GM18499 (cell line): ENCODE measurements around the gene PRKG2.

Source experiments
- ATAC-seq: cut with Tn5 transposase; IDR thresholded peaks from one replicate; pipeline ENCODE4 v1.9.1; 2021; ENCODE audit warnings: moderate number of reproducible peaks; ENCODE audit not compliant: insufficient read depth, unreplicated experiment

Gene PRKG2

DNA sequence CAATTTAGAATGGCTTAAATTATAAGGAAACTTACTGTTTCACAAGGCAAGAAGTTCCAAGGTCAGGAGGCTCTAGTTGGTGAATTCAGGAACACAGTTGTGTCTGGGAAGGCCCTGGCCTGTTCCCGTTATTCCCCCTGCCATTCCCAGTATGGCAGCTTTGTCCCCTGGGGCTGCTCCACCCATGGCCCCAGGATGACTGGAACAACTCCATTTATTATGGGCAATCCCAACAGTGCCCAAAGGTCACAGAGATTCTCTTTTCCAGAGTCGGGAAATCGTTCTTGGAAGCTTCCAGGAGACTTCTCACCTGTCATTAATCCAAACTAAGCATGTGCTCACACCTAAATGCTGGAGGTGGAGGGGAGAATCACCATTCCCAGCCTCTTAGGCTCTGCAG is 2.8 kb upstream of the PRKG2 start:
- ATAC-seq: no peak

DNA sequence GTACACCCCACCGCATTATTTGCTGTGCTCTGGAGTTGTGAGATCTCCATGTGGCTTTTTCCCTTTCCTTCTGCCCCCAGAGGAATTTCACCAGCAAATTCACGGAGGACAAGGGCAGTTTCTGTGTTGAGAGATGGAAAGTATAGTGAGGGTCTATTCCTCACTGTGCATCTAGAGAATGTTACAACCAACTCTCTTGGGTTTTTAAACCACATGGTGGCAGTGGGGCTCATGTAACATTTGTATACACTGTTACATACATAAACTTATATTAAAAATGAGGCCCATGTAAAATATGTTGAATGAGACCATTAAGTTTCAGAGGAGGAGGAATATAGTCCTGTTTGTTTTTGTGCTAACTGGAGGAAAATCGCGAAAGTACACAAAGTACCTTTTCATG is 909 bp upstream of the PRKG2 start:
- no peak for ATAC-seq

- ATAC-seq: no peak
Measured at GRCh38 chr4:81214144-81214880, 710 bp downstream of the PRKG2 start.

GRCh38 chr4:81213671-81214070 is 1.4 kb downstream of the PRKG2 start:
- ATAC-seq: no peak

- no peak for ATAC-seq
Measured at GRCh38 chr4:81211956-81212355, 3.1 kb downstream of the PRKG2 start.

- no peak for ATAC-seq
Measured at GRCh38 chr4:81207828-81208227, 7.2 kb downstream of the PRKG2 start.

- no peak for ATAC-seq
Measured at GRCh38 chr4:81205302-81205701, 9.7 kb downstream of the PRKG2 start.

DNA sequence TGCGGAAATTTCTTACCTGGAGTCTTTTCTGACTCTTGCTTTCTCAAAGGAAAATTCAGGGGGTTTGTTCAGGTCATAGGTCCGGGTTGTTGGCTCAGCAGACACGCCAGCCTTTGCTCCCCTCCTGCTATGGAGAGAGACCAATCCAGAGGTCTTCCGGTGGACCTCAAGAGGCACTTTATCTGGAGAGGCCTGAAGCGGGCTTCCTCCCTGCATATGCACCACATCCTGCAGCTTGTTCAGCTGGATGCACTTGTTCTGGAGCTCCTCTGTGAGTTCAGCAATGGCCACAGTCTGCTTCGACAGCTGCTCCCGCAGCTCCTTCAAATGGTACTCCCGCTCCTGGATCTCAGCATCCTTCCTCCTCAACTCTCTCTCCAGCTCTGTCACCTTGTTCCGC is 10.5 kb downstream of the PRKG2 start:
- ATAC-seq: no peak

DNA sequence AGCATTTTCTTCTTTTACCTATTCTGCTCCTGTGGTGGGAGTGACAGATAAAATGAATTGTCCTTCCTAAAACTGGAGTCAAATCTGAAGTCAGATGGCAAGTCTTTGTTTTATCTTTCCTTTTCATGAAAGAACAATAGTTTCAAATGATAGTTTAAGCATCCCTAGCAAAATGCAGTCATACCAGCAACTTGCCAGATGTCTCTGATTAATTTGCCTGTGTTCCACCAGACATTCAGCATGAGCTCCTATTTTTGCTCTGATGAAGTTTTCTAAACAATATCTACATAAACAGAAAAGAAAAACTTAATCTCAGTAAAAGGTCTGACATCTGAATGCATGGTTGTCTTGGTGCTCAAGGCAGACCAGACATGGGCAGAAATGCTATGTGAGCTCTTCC is 15.2 kb downstream of the PRKG2 start:
- no peak for ATAC-seq

DNA sequence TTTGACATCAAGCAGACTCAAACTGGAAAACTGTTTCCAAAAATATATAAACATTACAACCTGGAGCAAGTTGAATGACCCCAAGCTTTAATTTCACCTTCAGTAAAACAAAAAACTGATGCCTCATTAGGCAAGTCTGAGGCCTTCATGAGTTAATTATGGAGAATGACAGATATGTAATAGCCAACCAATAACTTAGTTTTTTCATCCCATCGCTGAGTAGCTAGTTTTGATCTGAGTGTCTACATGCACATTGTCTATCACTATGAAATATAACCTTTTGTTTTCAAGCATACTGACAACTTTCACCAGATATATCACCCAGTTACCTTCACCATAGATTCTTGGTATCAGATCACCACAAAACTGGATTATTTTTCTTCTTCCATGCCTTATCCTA is 16.4 kb downstream of the PRKG2 start:
- no peak for ATAC-seq

DNA sequence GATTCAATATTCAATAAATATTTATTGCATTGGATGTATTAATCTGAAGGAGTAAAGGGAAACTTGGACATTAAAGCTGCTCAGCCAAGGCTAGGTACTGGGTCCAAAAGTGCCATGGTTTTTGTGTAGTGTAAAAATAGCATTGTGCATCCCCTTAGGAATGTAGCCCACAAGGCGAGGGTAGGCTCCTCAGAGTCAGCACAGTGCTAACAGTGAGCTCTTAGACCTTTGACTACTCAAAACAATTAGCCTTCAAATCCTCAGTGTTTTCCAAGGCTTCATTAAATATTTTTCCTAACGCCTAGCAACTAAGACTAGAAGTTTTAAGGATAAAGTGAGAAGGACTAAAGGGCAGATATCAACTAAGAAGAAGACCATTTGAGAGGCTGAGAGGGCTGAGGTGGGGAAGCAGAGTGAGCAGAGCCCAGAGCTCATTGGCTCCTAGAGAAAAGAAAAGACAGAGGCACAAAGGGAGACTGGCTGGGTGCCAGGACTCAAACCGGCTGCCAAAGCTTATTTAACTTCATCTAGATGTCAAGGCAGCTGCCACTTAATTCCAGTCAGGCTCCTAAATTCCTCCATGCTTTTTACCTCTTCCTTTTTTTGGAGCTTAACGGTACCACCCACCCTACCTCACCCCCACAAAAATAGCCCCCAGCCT is 17.0 kb downstream of the PRKG2 start:
- ATAC-seq: no peak

GRCh38 chr4:81196126-81196650 is 18.8 kb downstream of the PRKG2 start:
- no peak for ATAC-seq

DNA sequence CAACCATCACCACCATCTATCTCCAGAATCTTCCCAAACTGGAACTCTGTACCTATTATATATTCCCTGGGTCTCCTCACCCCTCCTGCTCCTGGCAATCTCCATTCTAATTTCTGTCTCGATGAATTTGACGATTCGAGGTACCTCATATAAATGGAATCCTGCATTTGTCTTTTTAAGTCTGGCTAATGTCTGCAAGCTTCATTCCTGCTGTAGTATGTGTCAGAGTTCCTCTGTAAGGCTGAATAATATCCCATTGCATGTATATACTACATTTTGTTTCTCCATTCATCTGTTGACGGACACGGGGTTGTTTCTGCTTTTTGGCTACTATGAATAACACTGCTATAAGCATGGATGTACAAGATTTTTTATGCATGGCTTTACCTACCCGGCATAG is 19.5 kb downstream of the PRKG2 start:
- ATAC-seq: no peak

DNA sequence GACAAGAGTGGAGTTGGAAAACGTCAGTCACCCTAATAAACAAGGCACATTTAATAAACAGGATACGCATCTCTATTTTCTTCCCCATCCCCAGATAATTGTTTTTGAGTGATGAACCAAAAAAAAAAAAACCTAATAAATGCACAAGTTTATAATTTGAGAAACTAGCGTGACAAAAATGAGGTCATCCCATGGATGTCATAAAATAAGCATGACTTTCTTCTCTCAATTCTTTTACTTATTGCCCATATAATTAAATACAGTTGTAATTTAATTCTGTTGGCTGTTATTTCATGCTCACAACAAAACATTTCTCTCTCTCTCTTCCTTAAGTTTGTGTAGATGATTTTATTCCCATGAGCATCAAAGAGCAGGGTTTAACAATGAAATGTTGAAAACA is 20.7 kb downstream of the PRKG2 start:
- no peak for ATAC-seq

GRCh38 chr4:81180916-81181315 is 34.1 kb downstream of the PRKG2 start:
- no peak for ATAC-seq

DNA sequence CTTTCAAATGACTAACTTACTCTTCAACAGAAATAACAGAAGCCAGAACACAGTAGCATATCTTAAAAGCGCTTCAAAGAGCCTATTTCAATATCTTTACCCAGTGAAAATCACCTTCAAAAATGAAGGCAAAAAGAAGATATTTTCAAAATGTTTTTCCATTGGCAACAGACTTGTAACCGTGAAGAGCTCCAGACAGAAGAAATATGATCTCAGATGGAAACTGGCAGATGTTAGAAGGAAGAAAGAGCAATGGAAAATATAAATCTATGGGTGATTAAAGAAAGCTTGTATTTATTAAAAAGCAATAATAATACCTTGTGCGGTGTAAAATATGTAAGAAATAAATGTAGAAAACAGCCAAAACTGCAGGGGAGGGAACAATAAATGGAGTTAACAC is 35.7 kb downstream of the PRKG2 start:
- no peak for ATAC-seq

DNA sequence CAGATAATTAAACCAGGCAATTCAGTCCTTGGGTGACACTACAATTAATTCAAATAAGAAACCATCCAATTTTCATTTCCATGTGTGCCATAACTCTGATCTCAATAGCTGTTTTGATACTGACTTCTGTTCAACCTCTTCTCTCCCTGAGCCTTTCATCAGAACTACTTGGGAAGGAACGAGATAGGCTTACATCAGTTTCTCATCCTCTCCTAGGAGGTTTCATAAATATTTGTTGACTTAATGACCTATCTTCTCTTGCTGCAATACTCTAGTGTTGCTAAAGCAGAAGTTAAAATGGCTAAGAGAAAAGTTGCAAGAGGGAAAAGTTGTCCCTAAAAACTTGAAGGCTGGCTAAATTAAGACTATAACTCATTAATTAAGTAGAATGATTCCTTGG is 41.8 kb downstream of the PRKG2 start:
- ATAC-seq: no peak

DNA sequence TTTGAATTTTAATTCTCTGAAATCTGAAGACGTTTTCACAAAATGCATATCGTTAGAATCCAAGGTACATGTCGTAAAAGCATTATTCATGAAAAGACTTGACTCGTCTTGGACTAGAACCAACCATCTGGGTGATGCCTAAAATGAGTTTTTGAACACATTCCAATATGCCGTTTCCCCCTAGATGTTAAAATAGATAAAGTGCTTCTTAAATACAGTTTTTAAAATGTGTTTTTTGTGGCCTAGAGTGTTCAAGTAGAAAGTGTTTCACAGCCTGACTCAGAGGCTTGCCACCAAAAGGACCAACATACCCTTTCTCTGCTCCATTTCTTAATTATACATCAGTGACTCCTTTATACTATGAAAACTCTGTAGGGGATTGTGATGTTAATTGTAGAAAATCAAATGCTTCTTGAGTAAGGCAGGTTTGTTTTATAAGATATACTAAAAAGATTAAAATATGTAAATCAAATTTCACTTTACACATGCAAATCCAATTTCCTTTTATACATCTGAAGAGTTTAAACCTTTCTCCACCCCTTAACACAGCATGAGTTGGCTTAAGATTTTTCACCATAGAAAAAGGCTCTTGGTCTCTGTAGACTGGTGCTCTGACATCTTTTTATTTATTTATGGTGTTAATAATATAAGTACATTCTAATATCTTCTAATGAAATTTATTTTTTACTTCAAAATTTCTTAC is 48.4 kb downstream of the PRKG2 start:
- ATAC-seq: no peak

DNA sequence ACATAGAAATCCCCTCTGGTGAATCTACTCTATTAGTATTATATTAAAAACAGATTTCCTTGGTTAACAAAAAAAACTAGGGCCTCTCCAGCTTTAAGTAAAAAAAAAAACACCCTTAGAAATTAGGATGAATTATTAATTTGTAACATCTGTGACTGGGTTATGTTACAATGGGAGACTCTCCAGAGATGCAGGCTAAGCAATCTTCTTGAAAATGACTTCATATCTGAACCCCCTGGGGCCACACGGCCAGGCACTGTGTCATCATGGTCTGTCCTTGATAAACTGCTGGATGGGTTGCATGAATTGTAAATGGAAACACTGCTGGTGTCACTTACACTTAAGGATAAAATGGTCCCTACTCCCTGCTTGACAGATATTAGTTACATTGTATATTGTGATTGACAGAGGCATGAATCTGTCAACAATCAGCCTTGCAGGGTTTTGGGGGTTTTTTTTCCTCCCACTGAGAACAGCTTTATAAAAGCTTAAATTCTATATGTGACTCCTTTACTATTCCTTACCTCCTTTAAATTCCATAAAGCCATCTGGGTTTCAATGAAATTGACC is 49.1 kb downstream of the PRKG2 start:
- ATAC-seq: no peak

GRCh38 chr4:81164623-81165416 is 50.2 kb downstream of the PRKG2 start:
- ATAC-seq: no peak
